Ovary (tissue), 3 donors: ENCODE results near the gene DHX16.

Experiments used
- EP300 ChIP-seq: sonication (generic); formaldehyde crosslinking; IDR thresholded peaks from one replicate; pipeline ENCODE4 v1.6.1; 2017; ENCODE audit warnings: antibody characterized with exemption
- POLR2A ChIP-seq: fragments of 450-650 bp; IDR thresholded peaks from one replicate; pipeline ENCODE4 v1.6.1; 2017; ENCODE audit warnings: antibody characterized with exemption, mild to moderate bottlenecking, moderate library complexity
- TF ChIP-seq, protein P1 (sequence below), 3 donors: fragments of 450-650 bp in 2 of 3; fragments of 200-600 bp in 1 of 3; IDR thresholded peaks; one replicate each; pipeline versions ENCODE4 v1.5.1 to v1.8.0; 2016 to 2022; ENCODE audit warnings: antibody characterized with exemption in 3 of 3, mild to moderate bottlenecking in 1 of 3
- donor health status: DM: no; HTN: no; CAD: no.

DNA sequence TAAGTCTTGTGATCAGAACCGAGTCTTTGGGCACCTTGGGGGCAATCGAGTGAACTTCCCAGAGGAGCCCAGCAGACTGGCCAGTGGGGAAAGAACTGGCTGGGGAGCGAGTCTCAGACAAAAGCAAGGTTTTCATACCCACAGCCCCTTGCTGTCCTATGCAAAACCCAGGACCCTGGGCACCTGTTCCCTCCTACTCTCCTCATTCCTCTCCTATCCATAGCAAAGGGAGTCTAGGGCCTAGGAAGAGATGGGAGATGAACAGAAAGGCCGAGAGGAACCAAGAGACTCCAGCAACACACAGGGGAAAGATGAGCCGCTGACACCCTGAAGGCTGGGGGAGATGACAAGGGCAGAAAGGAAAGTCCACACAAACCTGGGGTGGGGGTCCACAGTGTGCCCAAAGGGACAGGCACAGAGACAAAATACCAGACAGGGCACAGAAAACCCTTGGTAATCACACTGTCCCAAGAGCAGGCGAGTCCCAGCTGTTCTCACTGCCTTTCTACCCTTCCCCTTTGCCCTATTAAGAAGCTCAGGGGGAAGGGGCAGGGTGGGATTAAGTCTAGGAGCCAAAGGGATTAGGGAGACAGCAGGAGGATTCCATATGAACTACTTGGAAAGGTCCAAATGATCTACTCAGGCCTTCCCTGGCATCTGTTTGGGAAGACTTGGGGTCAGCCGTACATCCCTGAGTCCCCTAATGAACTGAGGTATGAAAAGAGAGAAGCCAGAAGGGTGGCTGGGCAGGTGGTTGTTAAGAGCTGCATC, 7.1 kb upstream of the DHX16 start:
- TF ChIP-seq POLR2A (no peak), EP300 (no peak)
- TF ChIP-seq, protein P1, sequence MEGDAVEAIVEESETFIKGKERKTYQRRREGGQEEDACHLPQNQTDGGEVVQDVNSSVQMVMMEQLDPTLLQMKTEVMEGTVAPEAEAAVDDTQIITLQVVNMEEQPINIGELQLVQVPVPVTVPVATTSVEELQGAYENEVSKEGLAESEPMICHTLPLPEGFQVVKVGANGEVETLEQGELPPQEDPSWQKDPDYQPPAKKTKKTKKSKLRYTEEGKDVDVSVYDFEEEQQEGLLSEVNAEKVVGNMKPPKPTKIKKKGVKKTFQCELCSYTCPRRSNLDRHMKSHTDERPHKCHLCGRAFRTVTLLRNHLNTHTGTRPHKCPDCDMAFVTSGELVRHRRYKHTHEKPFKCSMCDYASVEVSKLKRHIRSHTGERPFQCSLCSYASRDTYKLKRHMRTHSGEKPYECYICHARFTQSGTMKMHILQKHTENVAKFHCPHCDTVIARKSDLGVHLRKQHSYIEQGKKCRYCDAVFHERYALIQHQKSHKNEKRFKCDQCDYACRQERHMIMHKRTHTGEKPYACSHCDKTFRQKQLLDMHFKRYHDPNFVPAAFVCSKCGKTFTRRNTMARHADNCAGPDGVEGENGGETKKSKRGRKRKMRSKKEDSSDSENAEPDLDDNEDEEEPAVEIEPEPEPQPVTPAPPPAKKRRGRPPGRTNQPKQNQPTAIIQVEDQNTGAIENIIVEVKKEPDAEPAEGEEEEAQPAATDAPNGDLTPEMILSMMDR (IDR thresholded peaks at IDR 0.05) = no peak
